Uterus (tissue), 2 donors: ENCODE measurements around the gene PRDM10.

ENCODE experiments used
- CTCF ChIP-seq, 4 experiments: fragments of 200-600 bp in 2 of 4; fragments of 450-650 bp in 2 of 4; sonication (generic) in 2 of 4; IDR thresholded peaks; one replicate each; pipeline ENCODE4 v1.5.1; 2016 to 2019; ENCODE audit warnings: antibody characterized with exemption in 4 of 4, mild to moderate bottlenecking in 2 of 4, moderate library complexity in 1 of 4
- POLR2A ChIP-seq, 2 donors: fragments of 450-650 bp; IDR thresholded peaks; one replicate each; pipeline ENCODE4 v1.6.1; 2016; ENCODE audit warnings: antibody characterized with exemption in 2 of 2, mild to moderate bottlenecking in 1 of 2, moderate library complexity in 1 of 2

GRCh38 chr11:129861702-129862522 lies 140.7 kb downstream of the PRDM10 start:
- TF ChIP-seq CTCF (IDR thresholded peaks at IDR 0.05) (no peak), POLR2A (IDR thresholded peaks at IDR 0.05) (no peak)
